Activated CD8-positive, alpha-beta memory T cell treated with anti-CD3 and anti-CD28 coated beads, Interleukin-2, amount 50 U/mL, for 4 hours (primary cell): ENCODE results near the gene SNAI1.
"Not testable (repeated sequence)": the region's sequence is repeated elsewhere in the genome, so short reads cannot be mapped to it uniquely, and the experiment has no call there.

ENCODE experiments used
- DNase-seq: peaks from one replicate; pipeline ENCODE4 v3.0.0-alpha.2; 2020

Gene SNAI1

GRCh38 chr20:49987015-49987867 is 4.5 kb downstream of the SNAI1 start:
- DNase-seq = no peak

GRCh38 chr20:49987868-49988690 is 5.3 kb downstream of the SNAI1 start:
- no peak for DNase-seq

GRCh38 chr20:49989234-49990065 is 6.7 kb downstream of the SNAI1 start:
- no peak for DNase-seq

- no peak for DNase-seq
Measured at GRCh38 chr20:49990271-49990720, 7.5 kb downstream of the SNAI1 start.

- no peak for DNase-seq
Measured at GRCh38 chr20:49993301-49993751, 10.5 kb downstream of the SNAI1 start.

- no peak for DNase-seq
Measured at GRCh38 chr20:49995586-49995985, 12.8 kb downstream of the SNAI1 start.

GRCh38 chr20:49998478-49999188 is 15.9 kb downstream of the SNAI1 start:
- DNase-seq = not testable (repeated sequence)

- no peak for DNase-seq
Measured at GRCh38 chr20:49999329-49999728, 16.5 kb downstream of the SNAI1 start.

GRCh38 chr20:50000548-50001222 is 17.9 kb downstream of the SNAI1 start:
- not testable (repeated sequence) for DNase-seq

GRCh38 chr20:50001784-50002311 is 19.1 kb downstream of the SNAI1 start:
- no peak for DNase-seq

GRCh38 chr20:50003253-50003656 is 20.5 kb downstream of the SNAI1 start:
- DNase-seq = no peak

GRCh38 chr20:50004229-50004628 is 21.4 kb downstream of the SNAI1 start:
- DNase-seq = no peak

GRCh38 chr20:50005471-50005981 is 22.7 kb downstream of the SNAI1 start:
- DNase-seq = no peak

GRCh38 chr20:50007369-50007768 is 24.6 kb downstream of the SNAI1 start:
- DNase-seq = no peak

- DNase-seq = no peak
Measured at GRCh38 chr20:50008007-50008406, 25.2 kb downstream of the SNAI1 start.

GRCh38 chr20:50009521-50010454 is 27.0 kb downstream of the SNAI1 start:
- DNase-seq = no peak

GRCh38 chr20:50011597-50011996 is 28.8 kb downstream of the SNAI1 start:
- DNase-seq = not testable (repeated sequence)

- no peak for DNase-seq
Measured at GRCh38 chr20:50012282-50013263, 29.8 kb downstream of the SNAI1 start.

- no peak for DNase-seq
Measured at GRCh38 chr20:50013976-50014375, 31.2 kb downstream of the SNAI1 start.
